ENCODE measurements around the gene COBLL1.
"Not testable (repeated sequence)": the region's sequence is repeated elsewhere in the genome, so short reads cannot be mapped to it uniquely, and the experiment has no call there.

The COBLL1 gene

GRCh38 chr2:164714471-164714870 is 127.2 kb downstream of the COBLL1 start:
- DNase-seq (ENCODE audit: low read depth, low spot score): no peak

- no peak for DNase-seq (ENCODE audit: low read depth, low spot score)
These were observed 129.9 kb downstream of the COBLL1 start for GRCh38 chr2:164711766-164712138.

DNA sequence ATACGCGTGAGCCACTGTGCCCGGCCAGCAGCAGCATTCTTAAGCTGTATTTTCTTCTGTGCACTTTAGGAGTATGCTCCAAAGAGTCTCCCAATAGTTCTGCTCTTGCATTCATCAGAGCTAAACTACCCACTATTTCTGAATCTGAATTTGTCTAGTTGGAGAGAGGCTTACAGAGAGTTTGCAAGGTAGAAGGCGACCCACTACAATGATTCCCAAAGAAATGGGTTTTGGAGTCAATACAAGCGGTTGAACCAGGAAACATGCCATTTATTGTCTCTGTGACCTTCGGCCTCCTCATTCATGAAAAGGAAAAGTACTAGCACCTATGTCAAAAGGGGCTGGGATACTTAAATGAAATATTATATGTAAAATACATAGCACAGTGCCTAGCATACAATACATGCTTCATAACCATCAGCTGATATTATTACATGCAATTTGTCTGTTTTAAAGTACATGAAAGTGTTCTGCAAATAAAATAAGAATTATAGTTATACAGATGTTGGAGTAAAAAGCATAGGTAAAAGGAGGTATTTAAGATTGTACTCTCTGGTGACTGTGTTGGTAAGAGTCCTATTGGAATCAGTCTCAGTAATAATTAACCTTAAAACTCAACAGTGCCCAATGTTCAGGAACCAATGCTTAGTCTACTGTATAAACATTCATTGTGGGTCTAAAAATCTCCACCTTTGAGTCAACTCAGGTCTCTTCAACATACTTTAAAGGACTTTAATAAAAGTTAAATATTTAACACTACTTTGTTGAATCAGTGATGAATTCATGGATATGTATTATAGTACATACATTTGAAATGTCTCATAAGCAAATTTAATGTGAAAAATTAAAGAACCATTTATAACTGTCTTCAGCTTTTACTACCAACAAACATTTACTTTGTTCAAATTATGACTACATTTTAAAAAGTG is 130.5 kb downstream of the COBLL1 start:
- DNase-seq (ENCODE audit: low read depth, low spot score): no peak

GRCh38 chr2:164710252-164710836 is 131.3 kb downstream of the COBLL1 start:
- not testable (repeated sequence) for DNase-seq (ENCODE audit: low read depth, low spot score)

DNA sequence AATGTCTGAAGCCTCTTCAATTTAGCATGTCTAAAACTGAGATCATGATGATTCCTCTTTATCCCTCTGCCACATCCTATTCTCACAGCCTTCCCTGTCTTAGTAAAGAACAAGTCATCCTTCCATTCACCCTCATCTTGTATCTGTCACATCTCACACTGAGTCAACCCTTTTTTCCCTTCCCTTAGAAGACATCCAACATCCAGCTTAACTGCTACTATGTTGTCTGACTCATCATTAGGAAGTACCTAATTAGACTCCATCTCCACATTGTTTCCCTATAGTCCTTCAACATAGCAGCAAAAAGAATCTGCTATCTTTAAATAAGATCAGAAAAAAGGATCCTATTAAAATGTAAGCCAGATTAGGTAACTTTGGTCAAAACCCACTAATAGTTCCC is 135.1 kb downstream of the COBLL1 start:
- DNase-seq (ENCODE audit: low read depth, low spot score): no peak

GRCh38 chr2:164705412-164706167 is 136.0 kb downstream of the COBLL1 start:
- DNase-seq (ENCODE audit: low read depth, low spot score): no peak

DNA sequence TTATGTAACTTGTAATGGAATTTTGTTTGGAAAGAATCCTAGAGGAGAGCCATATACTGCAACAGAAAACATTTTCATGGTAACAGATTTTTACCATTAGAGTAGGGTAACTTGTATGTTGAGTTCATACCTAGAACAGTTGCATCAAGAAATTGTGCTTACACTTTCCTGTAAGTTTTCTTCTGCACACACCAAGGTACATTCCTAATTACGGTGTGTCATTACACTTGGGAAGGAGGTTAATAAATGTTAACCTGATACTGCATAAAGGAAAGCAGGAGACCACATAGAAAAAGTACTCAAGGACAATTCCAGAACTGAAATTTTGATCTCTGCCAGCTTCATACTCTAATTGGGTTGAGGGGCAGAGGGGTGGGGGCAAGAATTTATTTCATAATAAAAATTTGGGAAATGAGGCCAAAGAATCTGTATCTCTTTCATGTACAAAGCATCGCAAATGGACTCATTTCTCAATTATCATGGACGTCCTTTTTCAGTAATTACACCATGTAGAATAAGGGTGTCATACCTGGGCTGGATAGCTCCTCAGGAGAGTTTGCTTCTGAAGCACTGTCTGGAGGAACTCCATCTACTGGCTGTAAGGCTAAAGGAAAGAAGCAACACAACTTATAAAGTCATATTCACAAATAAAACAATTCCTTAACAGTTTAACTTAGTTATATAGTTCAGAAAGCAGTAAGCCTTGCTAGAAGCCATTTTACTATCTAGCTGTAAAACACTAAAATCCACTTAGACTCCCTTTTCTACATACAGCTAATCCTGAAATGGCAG is 137.5 kb downstream of the COBLL1 start:
- no peak for DNase-seq (ENCODE audit: low read depth, low spot score)

DNA sequence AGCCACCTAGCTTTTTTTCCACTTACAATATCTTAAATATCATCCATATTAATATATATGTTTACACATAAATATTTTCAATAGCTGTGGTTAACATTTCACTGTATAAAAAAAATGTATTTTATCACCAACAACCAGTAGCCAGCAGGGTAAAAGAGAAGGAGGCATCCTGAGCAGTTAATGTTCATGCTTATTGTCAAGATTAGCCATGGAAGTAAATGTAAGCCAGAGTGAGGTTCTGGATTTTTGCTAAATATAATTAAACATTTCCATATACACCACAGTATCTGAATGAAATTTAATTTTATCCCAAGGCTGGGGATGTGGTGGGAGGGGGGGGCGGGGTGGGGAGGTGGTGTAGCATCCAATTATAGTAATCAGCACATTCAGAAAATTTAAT is 140.1 kb downstream of the COBLL1 start:
- DNase-seq (ENCODE audit: low read depth, low spot score): no peak

GRCh38 chr2:164700390-164700789 is 141.2 kb downstream of the COBLL1 start:
- DNase-seq (ENCODE audit: low read depth, low spot score): no peak

GRCh38 chr2:164697688-164698461 is 143.7 kb downstream of the COBLL1 start:
- DNase-seq (ENCODE audit: low read depth, low spot score): no peak

GRCh38 chr2:164696634-164697033 is 145.0 kb downstream of the COBLL1 start:
- DNase-seq (ENCODE audit: low read depth, low spot score): no peak

DNA sequence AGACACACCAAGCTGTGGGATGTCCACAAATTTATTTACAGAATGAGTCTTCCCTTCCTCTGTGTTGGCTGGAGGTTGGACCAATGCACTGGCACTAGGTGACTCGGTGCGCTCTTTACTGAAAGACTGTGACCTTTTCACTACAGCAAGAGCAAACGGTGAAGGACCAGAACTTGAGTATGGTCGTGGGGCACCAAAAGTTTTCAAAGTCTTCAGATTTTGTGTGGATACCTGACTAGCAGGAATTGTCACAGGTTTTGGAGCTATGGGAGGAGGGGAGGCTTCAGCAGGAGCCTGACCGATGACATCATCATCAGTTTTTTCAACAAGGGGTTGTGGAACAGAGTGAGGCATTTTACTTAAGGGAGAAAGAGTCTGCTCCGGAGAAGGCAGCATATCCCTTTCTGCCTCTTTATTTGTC is 147.3 kb downstream of the COBLL1 start:
- no peak for DNase-seq (ENCODE audit: low read depth, low spot score)

GRCh38 chr2:164693834-164694233 is 147.8 kb downstream of the COBLL1 start:
- DNase-seq (ENCODE audit: low read depth, low spot score): no peak

- DNase-seq (ENCODE audit: low read depth, low spot score): no peak
These were observed 148.2 kb downstream of the COBLL1 start for GRCh38 chr2:164693390-164693789.

GRCh38 chr2:164692958-164693357 is 148.7 kb downstream of the COBLL1 start:
- DNase-seq (ENCODE audit: low read depth, low spot score): no peak

- DNase-seq (ENCODE audit: low read depth, low spot score): no peak
These were observed 149.5 kb downstream of the COBLL1 start for GRCh38 chr2:164692114-164692513.

DNA sequence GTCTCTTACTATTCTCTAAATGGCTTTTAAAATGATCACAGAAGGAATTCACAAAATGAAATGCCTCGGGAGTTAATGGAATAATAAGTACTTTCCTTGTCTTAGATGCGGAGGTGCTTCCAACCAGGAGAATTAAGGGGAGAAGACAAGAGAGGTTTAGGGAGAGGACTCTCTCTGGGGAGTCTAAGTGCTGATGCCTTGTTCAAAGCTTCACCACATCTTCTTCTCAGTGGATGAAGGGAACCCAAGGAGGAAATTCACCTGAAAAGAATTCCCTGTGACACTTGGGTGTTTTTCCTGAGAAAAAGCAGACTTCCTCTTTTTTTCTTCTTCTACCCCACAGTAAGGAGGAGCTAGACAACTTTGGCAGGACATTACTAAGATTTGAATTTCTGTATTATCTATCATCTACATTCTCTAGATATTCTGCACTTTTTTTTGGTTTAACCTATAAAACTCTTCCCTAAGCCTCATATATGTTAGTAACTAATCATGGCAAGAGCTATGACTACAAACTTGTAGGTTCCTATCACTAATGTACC is 150.2 kb downstream of the COBLL1 start:
- no peak for DNase-seq (ENCODE audit: low read depth, low spot score)

DNA sequence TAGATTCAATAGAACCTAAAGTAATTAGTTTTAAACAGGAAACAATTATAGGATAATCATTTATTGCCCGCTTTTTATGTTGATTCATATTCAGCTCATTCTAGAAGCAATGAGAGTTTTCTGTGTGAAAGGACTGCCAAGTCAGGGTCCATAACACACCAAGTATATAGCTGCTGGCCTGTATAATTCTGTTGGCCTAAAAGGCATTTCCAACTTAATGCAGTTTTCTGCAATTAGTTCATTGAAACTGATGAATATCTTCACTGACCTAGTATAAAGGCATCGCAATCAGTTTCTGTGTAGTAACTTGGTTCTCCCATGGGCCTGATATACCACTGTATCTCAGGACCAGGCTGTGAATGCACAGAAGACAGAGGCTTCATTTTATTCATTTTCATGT is 151.3 kb downstream of the COBLL1 start:
- DNase-seq (ENCODE audit: low read depth, low spot score): no peak

- no peak for DNase-seq (ENCODE audit: low read depth, low spot score)
These were observed 152.7 kb downstream of the COBLL1 start for GRCh38 chr2:164688896-164689419.

- DNase-seq (ENCODE audit: low read depth, low spot score): no peak
These were observed 160.6 kb downstream of the COBLL1 start for GRCh38 chr2:164681009-164681408.

All from activated CD4-positive, CD25-positive, alpha-beta regulatory T cell treated with anti-CD3 and anti-CD28 coated beads, Interleukin-2, amount 50 U/mL, for 16 hours (primary cell).